CD4-positive, alpha-beta T cell (primary cell): ENCODE results near the gene KRT5. TPM values are rescaled to one million over a fixed set of nuclear protein-coding genes. Genes with fewer than 3 reads are reported as not detected.

Source experiments
- ATAC-seq: fragments of 200-7000 bp; cut with Tn5 transposase; one replicate; pipeline ENCODE4 v1.10.0; 2022; ENCODE audit warnings: mild to moderate bottlenecking; ENCODE audit not compliant: poor library complexity
- CTCF ChIA-PET: fragments of 350-600 bp; sonication (Branson Sonifier 250); formaldehyde crosslinking; loops from one replicate; lab custom pipeline; 2021; ENCODE audit warnings: antibody characterized with exemption, inconsistent platforms; lab: Charles Lee
- POLR2A ChIA-PET: fragments of 350-600 bp; sonication (Branson Sonifier 250); formaldehyde crosslinking; loops from one replicate; lab custom pipeline; 2021; ENCODE audit warnings: antibody characterized with exemption, inconsistent platforms; lab: Charles Lee
- DNase-seq, 14 experiments: peaks; one replicate each; pipeline ENCODE4 v3.0.0-alpha.2; 2013 to 2020; ENCODE audit warnings: mixed read lengths in 2 of 14
- H3K27ac ChIP-seq, 2 donors: one replicate each; pipeline versions ENCODE4 v1.5.1 to v1.7.0; 2013; ENCODE audit warnings: low read length in 2 of 2, low read depth in 1 of 2, mild to moderate bottlenecking in 1 of 2
- H3K27me3 ChIP-seq, 2 experiments: 1 replicate in 1 of 2; 2 replicates in 1 of 2; pipeline versions ENCODE4 v1.6.1 to v1.7.0; 2013; ENCODE audit warnings: low read length in 2 of 2, control low read depth in 1 of 2, mild to moderate bottlenecking in 1 of 2, moderate library complexity in 1 of 2; ENCODE audit not compliant: insufficient read depth in 2 of 2, control insufficient read depth in 1 of 2
- H3K36me3 ChIP-seq: one replicate; pipeline ENCODE4 v1.6.1; 2013; ENCODE audit warnings: low read length, control low read depth; ENCODE audit not compliant: insufficient read depth
- H3K4me1 ChIP-seq: one replicate; pipeline ENCODE4 v1.6.1; 2013; ENCODE audit warnings: low read length, control low read depth; ENCODE audit not compliant: insufficient read depth
- H3K4me3 ChIP-seq: one replicate; pipeline ENCODE4 v1.5.1; 2013; ENCODE audit warnings: mild to moderate bottlenecking, low read length, moderate library complexity
- H3K9me3 ChIP-seq, 2 experiments: 1 replicate in 1 of 2; 2 replicates in 1 of 2; pipeline versions ENCODE4 v1.6.1 to v1.7.0; 2013; ENCODE audit warnings: low read length in 2 of 2, mild to moderate bottlenecking in 2 of 2, control low read depth in 1 of 2, moderate library complexity in 1 of 2; ENCODE audit not compliant: control insufficient read depth in 1 of 2, insufficient read depth in 1 of 2
- H3K27ac Mint-ChIP-seq: one replicate; pipeline ENCODE4 v1.8.0; 2020; ENCODE audit warnings: mixed read lengths
- H3K27me3 Mint-ChIP-seq: one replicate; pipeline ENCODE4 v1.8.0; 2021; ENCODE audit warnings: mixed read lengths
- H3K36me3 Mint-ChIP-seq: one replicate; pipeline ENCODE4 v1.8.0; 2021; ENCODE audit warnings: low read depth, mixed read lengths
- H3K4me1 Mint-ChIP-seq: one replicate; pipeline ENCODE4 v1.8.0; 2021; ENCODE audit warnings: low read depth, mixed read lengths
- H3K4me3 Mint-ChIP-seq: one replicate; pipeline ENCODE4 v1.8.0; 2020; ENCODE audit warnings: mild to moderate bottlenecking, mixed read lengths
- H3K9me3 Mint-ChIP-seq: one replicate; pipeline ENCODE4 v1.8.0; 2020; ENCODE audit warnings: mixed read lengths
- CTCF ChIP-seq: fragments of 200-600 bp; IDR thresholded peaks from one replicate; pipeline ENCODE4 v1.8.0; 2022; ENCODE audit warnings: antibody characterized with exemption, mild to moderate bottlenecking
- intact Hi-C, 2 experiments: fragments of 100-400 bp; cut with DNase I in 1 of 2; cut with micrococcal nuclease in 1 of 2; formaldehyde crosslinking; loops; one replicate each; pipeline versions ENCODE4 v1.15.1 to v1.9.0; 2023 to 2025; cut with DNase I, micrococcal nuclease
- total RNA-seq, 174 experiments: library from RNA in 2 of 174; stranded (reverse) in 2 of 174; gene quantifications; one replicate each; pipeline ENCODE4 v1.2.3 and lab custom pipeline; 2021 to 2026

Gene KRT5
- total RNA-seq, 2 experiments from 2014 or later = 0.60 to 0.81 TPM

- Mint-ChIP-seq H3K27me3 (no peaks in the 10 kb centered on the region), H3K9me3 (no peaks in the 10 kb centered on the region), H3K27ac (no peak overlapping the region), H3K4me3 (no peak overlapping the region), H3K4me1 (no peaks in the 10 kb centered on the region), H3K36me3 (no peaks in the 10 kb centered on the region)
- no peaks in the 10 kb centered on the region for H3K36me3 ChIP-seq
- ATAC-seq (no peak), DNase-seq (no peak)
- CTCF ChIA-PET = no interaction called here
- intact Hi-C loops = no loop called here
- no peaks in the 10 kb centered on the region for H3K9me3 ChIP-seq
- no peak overlapping the region for H3K4me3 ChIP-seq
- TF ChIP-seq CTCF = no peak
- no peaks in the 10 kb centered on the region for H3K4me1 ChIP-seq
- H3K27ac ChIP-seq = no peak overlapping the region
- POLR2A ChIA-PET = no interaction called here
- no peaks in the 10 kb centered on the region for H3K27me3 ChIP-seq
These were observed 12.4 kb upstream of the KRT5 start for GRCh38 chr12:52532636-52533035.

- ChIA-PET POLR2A (interaction anchor here (1.2 kb wide), 1 partner anchor 10 kb away, joined by 3 read pairs; no protein-coding TSS in a partner anchor), CTCF (no interaction called here)
- no peaks in the 10 kb centered on the region for H3K36me3 Mint-ChIP-seq
- Histone ChIP-seq H3K36me3 (no peaks in the 10 kb centered on the region), H3K9me3 (no peaks in the 10 kb centered on the region), H3K27ac (no peak overlapping the region), H3K27me3 (no peaks in the 10 kb centered on the region), H3K4me3 (no peak overlapping the region), H3K4me1 (peaks cover under 1% of the 10 kb centered on the region)
- H3K4me1 Mint-ChIP-seq = no peaks in the 10 kb centered on the region
- intact Hi-C loops = no loop called here
- no peak for TF ChIP-seq CTCF
- H3K27me3 Mint-ChIP-seq = no peaks in the 10 kb centered on the region
- no peak overlapping the region for H3K27ac Mint-ChIP-seq
- peak in 3 of 14 experiments; percentile 16 to 38 (median 37) for DNase-seq
- no peaks in the 10 kb centered on the region for H3K9me3 Mint-ChIP-seq
- no peak for ATAC-seq
- no peak overlapping the region for H3K4me3 Mint-ChIP-seq
These were observed 11.5 kb upstream of the KRT5 start for GRCh38 chr12:52531566-52532300.

GRCh38 chr12:52530905-52531304 lies 10.7 kb upstream of the KRT5 start:
- Mint-ChIP-seq H3K27me3 (no peaks in the 10 kb centered on the region), H3K27ac (no peak overlapping the region), H3K36me3 (no peaks in the 10 kb centered on the region), H3K4me1 (no peaks in the 10 kb centered on the region), H3K4me3 (no peak overlapping the region), H3K9me3 (no peaks in the 10 kb centered on the region)
- POLR2A ChIA-PET = interaction anchor here (1.2 kb wide), 1 partner anchor 10 kb away, joined by 3 read pairs; no protein-coding TSS in a partner anchor
- Histone ChIP-seq H3K4me3 (no peak overlapping the region), H3K27me3 (no peaks in the 10 kb centered on the region), H3K9me3 (no peaks in the 10 kb centered on the region), H3K36me3 (no peaks in the 10 kb centered on the region), H3K4me1 (peaks cover 2% of the 10 kb centered on the region), H3K27ac (no peak overlapping the region)
- TF ChIP-seq CTCF = no peak
- DNase-seq (no peak), ATAC-seq (no peak)
- intact Hi-C loops = no loop called here
- CTCF ChIA-PET = no interaction called here
